ENCODE data around the gene CX3CL1. TPM values are rescaled to one million over a fixed set of nuclear protein-coding genes. Genes with fewer than 3 reads are reported as not detected.

CX3CL1 gene
- total RNA-seq, 1 experiment from 2014 or later, result 0.15 TPM

DNA sequence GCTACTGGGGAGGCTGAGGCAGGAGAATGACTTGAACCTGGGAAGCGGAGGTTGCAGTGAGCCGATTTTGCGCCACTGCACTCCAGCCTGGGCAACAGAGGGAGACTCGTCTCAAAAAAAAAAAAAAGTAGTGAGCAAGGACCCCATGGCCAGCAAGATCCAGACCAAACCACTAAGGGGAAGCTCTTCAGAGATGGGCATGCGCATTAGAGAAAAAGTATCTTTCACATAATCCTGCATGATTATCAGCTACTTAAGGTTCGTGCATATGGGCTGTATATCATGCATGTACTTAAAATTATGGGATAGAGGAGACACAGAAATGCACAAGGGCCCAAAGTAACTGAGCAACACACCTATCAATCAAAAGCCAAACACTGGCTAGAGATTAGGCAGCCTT is 24.4 kb upstream of the CX3CL1 start:
- TF ChIP-seq ZNF274 (IDR thresholded peaks at IDR 0.05; ENCODE audit: low read depth, low read length) (no peak), CEBPB (IDR thresholded peaks at IDR 0.05; ENCODE audit: low read depth) (no peak), JUND (IDR thresholded peaks at IDR 0.05) (no peak), POLR2AphosphoS5 (IDR thresholded peaks at IDR 0.05; ENCODE audit: low read depth, low read length) (no peak), TCF7L2 (IDR thresholded peaks at IDR 0.05; ENCODE audit: borderline replicate concordance, extremely low read depth, insufficient read depth, insufficient read length) (no peak), EGR1 (IDR thresholded peaks at IDR 0.05; ENCODE audit: low read depth) (no peak), RAD21 (IDR thresholded peaks at IDR 0.05; ENCODE audit: low read depth) (no peak)
- Histone ChIP-seq H3K9me3 (ENCODE audit: control insufficient read depth in 1 of 2, insufficient read depth in 1 of 2, low read depth in 1 of 2, low read length in 2 of 2) (no peaks in the 10 kb centered on the region), H3K4me3 (replicated peaks in 1 of 2; ENCODE audit: low read depth in 1 of 2, low read length in 2 of 2) (no peak overlapping the region), H3K36me3 (ENCODE audit: control insufficient read depth in 1 of 2, insufficient read depth in 2 of 2, low read length in 2 of 2) (no peaks in the 10 kb centered on the region), H2AFZ (ENCODE audit: low read depth, low read length, poor library complexity, severe bottlenecking) (no peak overlapping the region), H4K20me1 (ENCODE audit: insufficient read depth) (no peaks in the 10 kb centered on the region), H3K79me2 (ENCODE audit: insufficient read depth, low read length) (no peaks in the 10 kb centered on the region), H3K9ac (ENCODE audit: low read length) (no peak overlapping the region), H3K4me2 (ENCODE audit: low read length) (no peak overlapping the region), H3K27ac (ENCODE audit: low read depth, low read length) (no peak overlapping the region), H3K4me1 (ENCODE audit: control insufficient read depth in 1 of 2, insufficient read depth in 2 of 2, low read length in 2 of 2) (no peaks in the 10 kb centered on the region), H3K9me2 (ENCODE audit: insufficient read depth) (no peaks in the 10 kb centered on the region), H3K27me3 (ENCODE audit: insufficient read depth, low read length) (peaks cover 11% of the 10 kb centered on the region)
- no TSS peak for BruUV-seq (replicated peaks)
- CTCF ChIA-PET, result no interaction called here
- POLR2A ChIA-PET, result no interaction called here
- RAD21 ChIA-PET (ENCODE audit: low non-redundant PET in 1 of 2, low total read pairs in 2 of 2, uncharacterized antibody in 2 of 2, unreplicated experiment in 2 of 2), result no interaction called here
- DNase-seq (ENCODE audit: low read depth, low spot score) (no peak), ATAC-seq (no peak)
- intact Hi-C loops (cut with micrococcal nuclease), result no loop called here

DNA sequence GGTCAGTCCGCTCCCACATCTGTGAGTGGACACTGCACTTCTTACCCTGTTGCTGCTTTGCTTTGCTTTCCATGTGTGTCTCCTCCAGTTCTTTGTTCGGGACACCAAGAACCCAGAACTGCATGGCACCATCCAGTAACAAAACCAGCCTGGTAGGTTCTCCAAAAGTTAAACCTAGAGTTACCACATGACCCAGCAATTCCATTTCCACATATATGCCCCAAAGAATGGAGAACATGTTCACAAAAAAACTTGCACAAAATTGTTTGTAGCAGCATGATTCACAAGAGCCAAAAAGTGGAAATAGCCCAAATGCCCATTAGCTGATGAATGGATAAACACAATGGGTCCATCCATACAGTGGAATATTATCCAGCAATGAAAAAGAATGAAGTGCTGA is 24.0 kb upstream of the CX3CL1 start:
- Histone ChIP-seq H3K36me3 (ENCODE audit: control insufficient read depth in 1 of 2, insufficient read depth in 2 of 2, low read length in 2 of 2) (no peaks in the 10 kb centered on the region), H3K4me3 (replicated peaks in 1 of 2; ENCODE audit: low read depth in 1 of 2, low read length in 2 of 2) (no peak overlapping the region), H3K9ac (ENCODE audit: low read length) (no peak overlapping the region), H2AFZ (ENCODE audit: low read depth, low read length, poor library complexity, severe bottlenecking) (no peak overlapping the region), H3K27ac (ENCODE audit: low read depth, low read length) (no peak overlapping the region), H3K4me1 (ENCODE audit: control insufficient read depth in 1 of 2, insufficient read depth in 2 of 2, low read length in 2 of 2) (no peaks in the 10 kb centered on the region), H4K20me1 (ENCODE audit: insufficient read depth) (no peaks in the 10 kb centered on the region), H3K27me3 (ENCODE audit: insufficient read depth, low read length) (peaks cover 11% of the 10 kb centered on the region), H3K9me2 (ENCODE audit: insufficient read depth) (no peaks in the 10 kb centered on the region), H3K9me3 (ENCODE audit: control insufficient read depth in 1 of 2, insufficient read depth in 1 of 2, low read depth in 1 of 2, low read length in 2 of 2) (no peaks in the 10 kb centered on the region), H3K79me2 (ENCODE audit: insufficient read depth, low read length) (no peaks in the 10 kb centered on the region), H3K4me2 (ENCODE audit: low read length) (no peak overlapping the region)
- no peak for ATAC-seq
- ChIA-PET CTCF (no interaction called here), POLR2A (no interaction called here), RAD21 (ENCODE audit: low non-redundant PET in 1 of 2, low total read pairs in 2 of 2, uncharacterized antibody in 2 of 2, unreplicated experiment in 2 of 2) (no interaction called here)
- intact Hi-C loops (cut with micrococcal nuclease), result no loop called here
- BruUV-seq (replicated peaks), result no TSS peak
- DNase-seq (ENCODE audit: low read depth, low spot score), result no peak
- TF ChIP-seq CEBPB (IDR thresholded peaks at IDR 0.05; ENCODE audit: low read depth) (no peak), RAD21 (IDR thresholded peaks at IDR 0.05; ENCODE audit: low read depth) (no peak), JUND (IDR thresholded peaks at IDR 0.05) (no peak), ELF1 (IDR thresholded peaks at IDR 0.05; ENCODE audit: borderline replicate concordance, low read depth) (no peak), SIN3A (IDR thresholded peaks at IDR 0.05; ENCODE audit: low read depth) (no peak), ZNF274 (IDR thresholded peaks at IDR 0.05; ENCODE audit: low read depth, low read length) (no peak), EZH2phosphoT487 (IDR thresholded peaks at IDR 0.05; ENCODE audit: borderline replicate concordance) (no peak), POLR2AphosphoS5 (IDR thresholded peaks at IDR 0.05; ENCODE audit: low read depth, low read length) (no peak), EGR1 (IDR thresholded peaks at IDR 0.05; ENCODE audit: low read depth) (no peak), FOSL1 (IDR thresholded peaks at IDR 0.05; ENCODE audit: low read depth) (no peak), SRF (IDR thresholded peaks at IDR 0.05; ENCODE audit: low read depth) (no peak)
- TF ChIP-seq, protein P1, sequence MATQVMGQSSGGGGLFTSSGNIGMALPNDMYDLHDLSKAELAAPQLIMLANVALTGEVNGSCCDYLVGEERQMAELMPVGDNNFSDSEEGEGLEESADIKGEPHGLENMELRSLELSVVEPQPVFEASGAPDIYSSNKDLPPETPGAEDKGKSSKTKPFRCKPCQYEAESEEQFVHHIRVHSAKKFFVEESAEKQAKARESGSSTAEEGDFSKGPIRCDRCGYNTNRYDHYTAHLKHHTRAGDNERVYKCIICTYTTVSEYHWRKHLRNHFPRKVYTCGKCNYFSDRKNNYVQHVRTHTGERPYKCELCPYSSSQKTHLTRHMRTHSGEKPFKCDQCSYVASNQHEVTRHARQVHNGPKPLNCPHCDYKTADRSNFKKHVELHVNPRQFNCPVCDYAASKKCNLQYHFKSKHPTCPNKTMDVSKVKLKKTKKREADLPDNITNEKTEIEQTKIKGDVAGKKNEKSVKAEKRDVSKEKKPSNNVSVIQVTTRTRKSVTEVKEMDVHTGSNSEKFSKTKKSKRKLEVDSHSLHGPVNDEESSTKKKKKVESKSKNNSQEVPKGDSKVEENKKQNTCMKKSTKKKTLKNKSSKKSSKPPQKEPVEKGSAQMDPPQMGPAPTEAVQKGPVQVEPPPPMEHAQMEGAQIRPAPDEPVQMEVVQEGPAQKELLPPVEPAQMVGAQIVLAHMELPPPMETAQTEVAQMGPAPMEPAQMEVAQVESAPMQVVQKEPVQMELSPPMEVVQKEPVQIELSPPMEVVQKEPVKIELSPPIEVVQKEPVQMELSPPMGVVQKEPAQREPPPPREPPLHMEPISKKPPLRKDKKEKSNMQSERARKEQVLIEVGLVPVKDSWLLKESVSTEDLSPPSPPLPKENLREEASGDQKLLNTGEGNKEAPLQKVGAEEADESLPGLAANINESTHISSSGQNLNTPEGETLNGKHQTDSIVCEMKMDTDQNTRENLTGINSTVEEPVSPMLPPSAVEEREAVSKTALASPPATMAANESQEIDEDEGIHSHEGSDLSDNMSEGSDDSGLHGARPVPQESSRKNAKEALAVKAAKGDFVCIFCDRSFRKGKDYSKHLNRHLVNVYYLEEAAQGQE (IDR thresholded peaks at IDR 0.05; ENCODE audit: low read depth), result no peak
- TF ChIP-seq, protein P2, sequence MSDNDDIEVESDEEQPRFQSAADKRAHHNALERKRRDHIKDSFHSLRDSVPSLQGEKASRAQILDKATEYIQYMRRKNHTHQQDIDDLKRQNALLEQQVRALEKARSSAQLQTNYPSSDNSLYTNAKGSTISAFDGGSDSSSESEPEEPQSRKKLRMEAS (IDR thresholded peaks at IDR 0.05), result no peak
- TF ChIP-seq, protein P3, sequence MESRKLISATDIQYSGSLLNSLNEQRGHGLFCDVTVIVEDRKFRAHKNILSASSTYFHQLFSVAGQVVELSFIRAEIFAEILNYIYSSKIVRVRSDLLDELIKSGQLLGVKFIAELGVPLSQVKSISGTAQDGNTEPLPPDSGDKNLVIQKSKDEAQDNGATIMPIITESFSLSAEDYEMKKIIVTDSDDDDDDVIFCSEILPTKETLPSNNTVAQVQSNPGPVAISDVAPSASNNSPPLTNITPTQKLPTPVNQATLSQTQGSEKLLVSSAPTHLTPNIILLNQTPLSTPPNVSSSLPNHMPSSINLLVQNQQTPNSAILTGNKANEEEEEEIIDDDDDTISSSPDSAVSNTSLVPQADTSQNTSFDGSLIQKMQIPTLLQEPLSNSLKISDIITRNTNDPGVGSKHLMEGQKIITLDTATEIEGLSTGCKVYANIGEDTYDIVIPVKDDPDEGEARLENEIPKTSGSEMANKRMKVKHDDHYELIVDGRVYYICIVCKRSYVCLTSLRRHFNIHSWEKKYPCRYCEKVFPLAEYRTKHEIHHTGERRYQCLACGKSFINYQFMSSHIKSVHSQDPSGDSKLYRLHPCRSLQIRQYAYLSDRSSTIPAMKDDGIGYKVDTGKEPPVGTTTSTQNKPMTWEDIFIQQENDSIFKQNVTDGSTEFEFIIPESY (IDR thresholded peaks at IDR 0.05; ENCODE audit: extremely low read depth, insufficient replicate concordance, low read length), result no peak

Measured in HCT116 (cell line).